Dedifferentiated amniotic fluid mesenchymal stem cell (primary cell): ENCODE results near the gene POLG.
"Not testable (repeated sequence)": the region's sequence is repeated elsewhere in the genome, so short reads cannot be mapped to it uniquely, and the experiment has no call there.

Experiments
- DNase-seq: peaks from one replicate; pipeline ENCODE4 v3.0.0-alpha.2; 2016; ENCODE audit errors: extremely low spot score

POLG gene

DNA sequence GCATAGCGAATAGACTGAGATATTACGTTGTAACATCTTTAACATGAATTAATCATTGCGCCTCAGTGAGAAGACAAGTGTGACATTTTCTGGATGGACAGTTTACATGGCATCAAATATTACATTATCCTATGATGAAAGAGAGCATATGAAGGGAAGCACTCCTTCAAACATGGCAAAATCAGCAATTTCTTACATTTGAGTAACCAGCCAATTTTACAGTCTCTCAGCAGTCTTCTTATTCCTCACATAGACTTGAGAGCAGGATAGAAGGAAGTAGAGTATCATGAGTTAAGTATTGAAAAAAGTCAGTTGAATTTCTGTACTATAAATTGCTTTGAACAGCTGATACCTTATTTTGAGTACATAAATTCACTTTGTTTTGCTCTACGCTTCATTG is 52.0 kb downstream of the POLG start:
- DNase-seq = no peak

DNA sequence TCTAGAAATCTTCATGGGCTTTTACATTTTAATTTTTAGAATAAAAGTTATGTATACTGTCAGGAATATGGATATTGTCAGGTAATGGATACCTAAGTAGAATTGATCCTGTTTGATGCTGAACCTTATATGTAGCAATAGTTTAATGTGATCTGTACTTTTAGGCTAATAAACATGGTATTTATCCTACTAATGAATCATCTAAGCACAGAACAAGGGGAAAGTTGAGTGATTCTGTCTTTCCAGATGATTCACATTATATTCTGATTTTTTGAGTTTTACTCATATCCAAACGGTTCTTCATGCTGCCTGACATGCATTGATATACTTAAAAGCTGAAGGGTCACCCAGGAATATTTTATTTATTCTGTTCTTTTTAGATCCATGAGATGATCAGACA is 56.3 kb downstream of the POLG start:
- no peak for DNase-seq

DNA sequence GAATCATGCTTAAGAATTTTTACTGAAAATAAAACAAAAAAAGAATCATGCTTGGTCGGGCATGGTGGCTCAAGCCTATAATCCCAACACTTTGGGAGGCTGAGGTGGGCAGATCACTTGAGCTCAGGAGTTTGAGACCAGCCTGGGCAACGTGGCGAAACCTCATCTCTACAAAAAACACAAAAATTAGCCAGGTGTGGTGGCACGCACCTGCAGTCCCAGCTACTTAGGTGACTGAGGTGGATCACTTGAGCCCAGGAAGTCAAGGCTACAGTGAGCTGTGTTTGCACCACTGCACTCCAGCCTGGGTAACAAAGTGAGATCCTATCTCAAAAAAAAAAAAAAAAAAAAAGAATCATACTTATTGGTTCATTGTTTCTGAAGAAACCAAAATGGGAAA is 57.3 kb downstream of the POLG start:
- DNase-seq = not testable (repeated sequence)
